Astrocyte (in vitro differentiated cells and primary cell): Measurements from ENCODE around the gene PTCRA. TPM values are rescaled to one million over a fixed set of nuclear protein-coding genes. Genes with fewer than 3 reads are reported as not detected.

Experiments used
- DNase-seq: peaks from one replicate; pipeline ENCODE4 v3.0.0-alpha.2; 2010; ENCODE audit warnings: low read depth
- FAIRE-seq: peaks from 2 replicates; lab custom pipeline; 2011; peaks lifted over from hg19 to GRCh38; lab: Jason Lieb, UNC
- H2AFZ ChIP-seq: 2 replicates; pipeline ENCODE4 v1.6.0; 2012; ENCODE audit warnings: low read depth, low read length, inconsistent platforms
- H3K27ac ChIP-seq: 2 replicates; pipeline ENCODE4 v1.5.1; 2011; ENCODE audit warnings: low read depth, low read length, inconsistent platforms
- H3K27me3 ChIP-seq: 2 replicates; pipeline ENCODE4 v1.6.0; 2011; ENCODE audit warnings: low read length, inconsistent platforms; ENCODE audit not compliant: insufficient read depth
- H3K36me3 ChIP-seq: 2 replicates; pipeline ENCODE4 v1.5.1; 2011; ENCODE audit warnings: low read length, inconsistent platforms; ENCODE audit not compliant: insufficient read depth
- H3K4me1 ChIP-seq: 2 replicates; pipeline ENCODE4 v1.5.1; 2011; ENCODE audit warnings: low read length, inconsistent platforms; ENCODE audit not compliant: insufficient read depth
- H3K4me2 ChIP-seq: 2 replicates; pipeline ENCODE4 v1.6.0; 2012; ENCODE audit warnings: low read length, inconsistent platforms
- H3K4me3 ChIP-seq: 2 replicates; pipeline ENCODE4 v1.5.1; 2011; ENCODE audit warnings: low read depth, mild to moderate bottlenecking, low read length, inconsistent platforms; ENCODE audit not compliant: insufficient read depth
- H3K79me2 ChIP-seq: 2 replicates; pipeline ENCODE4 v1.6.0; 2012; ENCODE audit warnings: mild to moderate bottlenecking, low read length, inconsistent platforms; ENCODE audit not compliant: insufficient read depth
- H3K9ac ChIP-seq: 2 replicates; pipeline ENCODE4 v1.6.0; 2012; ENCODE audit warnings: mild to moderate bottlenecking, low read length, inconsistent platforms
- H3K9me3 ChIP-seq: 2 replicates; pipeline ENCODE4 v1.5.1; 2012; ENCODE audit warnings: low read depth, mild to moderate bottlenecking, low read length, inconsistent platforms; ENCODE audit not compliant: insufficient read depth
- H4K20me1 ChIP-seq: 2 replicates; pipeline ENCODE4 v1.6.0; 2012; ENCODE audit warnings: low read length, inconsistent platforms; ENCODE audit not compliant: insufficient read depth
- H3K27ac Mint-ChIP-seq: one replicate; pipeline ENCODE4 v1.8.0; 2021; ENCODE audit warnings: mild to moderate bottlenecking, mixed read lengths; ENCODE audit not compliant: unreplicated experiment
- H3K27me3 Mint-ChIP-seq: one replicate; pipeline ENCODE4 v1.8.0; 2021; ENCODE audit warnings: low read depth, mixed read lengths; ENCODE audit not compliant: unreplicated experiment
- H3K36me3 Mint-ChIP-seq: one replicate; pipeline ENCODE4 v1.8.0; 2021; ENCODE audit warnings: low read depth, mixed read lengths; ENCODE audit not compliant: unreplicated experiment
- H3K4me1 Mint-ChIP-seq: one replicate; pipeline ENCODE4 v1.8.0; 2021; ENCODE audit warnings: low read depth, mixed read lengths; ENCODE audit not compliant: unreplicated experiment
- H3K4me3 Mint-ChIP-seq: one replicate; pipeline ENCODE4 v1.8.0; 2021; ENCODE audit warnings: mild to moderate bottlenecking, moderate library complexity, mixed read lengths; ENCODE audit not compliant: unreplicated experiment
- H3K9me3 Mint-ChIP-seq: one replicate; pipeline ENCODE4 v1.8.0; 2021; ENCODE audit warnings: mild to moderate bottlenecking, mixed read lengths; ENCODE audit not compliant: unreplicated experiment
- CTCF ChIP-seq: IDR thresholded peaks from 2 replicates; pipeline ENCODE4 v1.5.1; 2011; ENCODE audit warnings: low read depth, mild to moderate bottlenecking, inconsistent platforms, low read length, moderate library complexity; ENCODE audit not compliant: insufficient read depth
- EZH2 ChIP-seq: IDR thresholded peaks from 2 replicates; pipeline ENCODE4 v1.6.1; 2012; ENCODE audit warnings: mild to moderate bottlenecking, low read length, inconsistent platforms; ENCODE audit not compliant: insufficient read depth
- total RNA-seq: library from RNA; stranded (reverse); gene quantifications from 2 replicates; pipeline ENCODE4 v1.2.1, GENCODE V29; 2021

PTCRA gene
- total RNA-seq, 1 donor from 2014 or later: not detected

- Mint-ChIP-seq H3K36me3 (peaks cover 8% of the 10 kb centered on the region), H3K27ac (no peak overlapping the region), H3K9me3 (no peaks in the 10 kb centered on the region), H3K27me3 (no peaks in the 10 kb centered on the region), H3K4me3 (no peak overlapping the region), H3K4me1 (no peaks in the 10 kb centered on the region)
- FAIRE-seq (no peak), DNase-seq (no peak)
- Histone ChIP-seq H3K36me3 (no peaks in the 10 kb centered on the region), H3K4me3 (no peak overlapping the region), H3K9me3 (no peaks in the 10 kb centered on the region), H3K4me2 (no peak overlapping the region), H3K9ac (no peak overlapping the region), H3K27ac (no peak overlapping the region), H3K79me2 (no peaks in the 10 kb centered on the region), H3K27me3 (no peaks in the 10 kb centered on the region), H3K4me1 (no peaks in the 10 kb centered on the region), H2AFZ (no peak overlapping the region), H4K20me1 (no peaks in the 10 kb centered on the region)
- TF ChIP-seq EZH2 (no peak), CTCF (no peak)
Measured at GRCh38 chr6:42871711-42872110, 44.1 kb upstream of the PTCRA start.

GRCh38 chr6:42873313-42873712 is 42.5 kb upstream of the PTCRA start:
- H3K36me3 ChIP-seq: no peaks in the 10 kb centered on the region
- TF ChIP-seq EZH2 (no peak), CTCF (no peak)
- FAIRE-seq (no peak), DNase-seq (no peak)
- no peaks in the 10 kb centered on the region for H4K20me1 ChIP-seq
- H3K36me3 Mint-ChIP-seq: no peaks in the 10 kb centered on the region
- H3K9me3 Mint-ChIP-seq: no peaks in the 10 kb centered on the region
- H3K4me2 ChIP-seq: no peak overlapping the region
- H3K9me3 ChIP-seq: no peaks in the 10 kb centered on the region
- H2AFZ ChIP-seq: no peak overlapping the region
- no peak overlapping the region for H3K4me3 Mint-ChIP-seq
- H3K4me1 Mint-ChIP-seq: no peaks in the 10 kb centered on the region
- no peak overlapping the region for H3K9ac ChIP-seq
- no peaks in the 10 kb centered on the region for H3K79me2 ChIP-seq
- H3K4me3 ChIP-seq: no peak overlapping the region
- no peak overlapping the region for H3K27ac ChIP-seq
- H3K27me3 Mint-ChIP-seq: no peaks in the 10 kb centered on the region
- H3K27ac Mint-ChIP-seq: no peak overlapping the region
- no peaks in the 10 kb centered on the region for H3K27me3 ChIP-seq
- H3K4me1 ChIP-seq: no peaks in the 10 kb centered on the region

GRCh38 chr6:42877695-42878094 is 38.2 kb upstream of the PTCRA start:
- no peaks in the 10 kb centered on the region for H3K36me3 ChIP-seq
- no peak overlapping the region for H3K27ac Mint-ChIP-seq
- peaks cover 30% of the 10 kb centered on the region for H3K79me2 ChIP-seq
- TF ChIP-seq CTCF: no peak
- no peak for TF ChIP-seq EZH2
- no peak overlapping the region for H3K4me3 ChIP-seq
- no peaks in the 10 kb centered on the region for H3K9me3 ChIP-seq
- H4K20me1 ChIP-seq: peaks cover 2% of the 10 kb centered on the region
- peaks cover 5% of the 10 kb centered on the region for H3K4me1 ChIP-seq
- H3K27me3 ChIP-seq: no peaks in the 10 kb centered on the region
- no peak overlapping the region for H3K4me2 ChIP-seq
- FAIRE-seq (no peak), DNase-seq (no peak)
- H3K27me3 Mint-ChIP-seq: no peaks in the 10 kb centered on the region
- H2AFZ ChIP-seq: no peak overlapping the region
- no peaks in the 10 kb centered on the region for H3K4me1 Mint-ChIP-seq
- no peak overlapping the region for H3K4me3 Mint-ChIP-seq
- no peaks in the 10 kb centered on the region for H3K36me3 Mint-ChIP-seq
- no peak overlapping the region for H3K27ac ChIP-seq
- H3K9me3 Mint-ChIP-seq: no peaks in the 10 kb centered on the region
- no peak overlapping the region for H3K9ac ChIP-seq
